ENCODE results near the gene SRD5A3. TPM values are rescaled to one million over a fixed set of nuclear protein-coding genes. Genes with fewer than 3 reads are reported as not detected.
A peak's percentile ranks its signal among the peaks of the same experiment; 100 is the strongest.

Gene SRD5A3
- total and polyA plus RNA-seq, 9 of the 15 experiments (the other 6 are each of a cell fraction or from before 2014, with no cell fraction given), result 2.5 to 37.0 (median 13.3) TPM

DNA sequence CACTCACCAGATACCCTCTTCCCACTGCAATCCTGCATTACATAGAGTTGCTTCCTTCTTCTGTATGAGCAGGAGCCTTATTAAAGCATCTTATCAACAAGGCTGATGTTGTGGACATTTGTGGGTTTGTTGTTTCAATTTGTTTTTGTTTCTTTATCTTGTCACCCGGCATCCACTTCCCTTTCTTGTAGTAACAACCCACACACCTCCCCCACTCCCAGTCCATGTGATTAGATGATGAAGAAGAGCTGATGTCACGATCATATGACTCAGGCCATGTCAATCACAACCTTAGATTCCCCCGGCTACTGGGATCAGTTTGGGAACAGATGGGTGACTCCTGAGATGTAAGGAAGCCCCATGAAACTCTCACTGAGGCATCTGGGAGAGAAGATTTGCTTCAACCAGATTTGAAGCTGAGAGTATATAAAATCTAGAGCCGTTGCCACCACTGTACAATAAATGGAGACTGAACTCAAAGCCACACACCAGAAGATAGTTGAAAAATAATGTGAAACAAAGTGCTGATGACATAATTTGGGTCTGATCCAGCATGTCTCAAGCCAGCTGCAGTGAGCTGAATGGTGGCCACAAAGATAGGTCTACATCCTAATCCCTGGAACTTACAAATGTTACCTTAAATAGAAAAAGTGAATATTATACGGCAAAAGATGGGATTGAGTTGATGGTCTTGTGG is 34.1 kb upstream of the SRD5A3 start (continued):
- peak; percentile 88 for TF ChIP-seq JUND (IDR thresholded peaks at IDR 0.05; ENCODE audit: borderline replicate concordance, low read depth, low read length)
- TF ChIP-seq JUND (tag; IDR thresholded peaks at IDR 0.05; ENCODE audit: borderline replicate concordance, low read depth, low read length), result peak; percentile 72; the same call in 1 of the 3 replicates
- TF ChIP-seq ZNF589 (CRISPR knock-in tag; IDR thresholded peaks at IDR 0.05; ENCODE audit: low read depth), result no peak
- no peak for TF ChIP-seq TBL1XR1 (IDR thresholded peaks at IDR 0.05; ENCODE audit: low read length in 2 of 2)
- TF ChIP-seq PHF21A (IDR thresholded peaks at IDR 0.05; ENCODE audit: borderline replicate concordance, low read depth), result no peak
- TF ChIP-seq SMARCA4 (IDR thresholded peaks at IDR 0.05), result peak; percentile 46; the same call in 1 of the 2 replicates
- peak; percentile 47; the same call in 1 of the 2 replicates for TF ChIP-seq SMARCC2 (IDR thresholded peaks at IDR 0.05; ENCODE audit: low read depth)
- TF ChIP-seq LCOR (CRISPR knock-in tag; IDR thresholded peaks at IDR 0.05), result no peak
- TF ChIP-seq ZFP91 (CRISPR knock-in tag; IDR thresholded peaks at IDR 0.05), result no peak
- TF ChIP-seq E2F4 (CRISPR knock-in tag; IDR thresholded peaks at IDR 0.05; ENCODE audit: low read depth), result no peak
- no peak for TF ChIP-seq ZNF584 (CRISPR knock-in tag; IDR thresholded peaks at IDR 0.05; ENCODE audit: low read depth)
- TF ChIP-seq TRIM24 (IDR thresholded peaks at IDR 0.05), result peak; percentile 56 to 78; a peak in 2 of 4 replicates
- TF ChIP-seq E2F1 (CRISPR knock-in tag; IDR thresholded peaks at IDR 0.05), result no peak
- no peak for TF ChIP-seq GTF2E2 (tag; IDR thresholded peaks at IDR 0.05)
- no peak for TF ChIP-seq POLR2AphosphoS5 (IDR thresholded peaks at IDR 0.05; ENCODE audit: control insufficient read depth, insufficient read depth, low read depth, low read length)
- 0 out of 2 replicates have a peak, but pooled peaks have one; percentile 20 for TF ChIP-seq MYC (IDR thresholded peaks at IDR 0.05; ENCODE audit: low read depth, low read length)
- no peak for TF ChIP-seq MYC (CRISPR knock-in tag; IDR thresholded peaks at IDR 0.05; ENCODE audit: borderline replicate concordance, low read depth)
- TF ChIP-seq RUNX1 (IDR thresholded peaks at IDR 0.05; ENCODE audit: low read depth), result no peak
- TF ChIP-seq, protein P1, sequence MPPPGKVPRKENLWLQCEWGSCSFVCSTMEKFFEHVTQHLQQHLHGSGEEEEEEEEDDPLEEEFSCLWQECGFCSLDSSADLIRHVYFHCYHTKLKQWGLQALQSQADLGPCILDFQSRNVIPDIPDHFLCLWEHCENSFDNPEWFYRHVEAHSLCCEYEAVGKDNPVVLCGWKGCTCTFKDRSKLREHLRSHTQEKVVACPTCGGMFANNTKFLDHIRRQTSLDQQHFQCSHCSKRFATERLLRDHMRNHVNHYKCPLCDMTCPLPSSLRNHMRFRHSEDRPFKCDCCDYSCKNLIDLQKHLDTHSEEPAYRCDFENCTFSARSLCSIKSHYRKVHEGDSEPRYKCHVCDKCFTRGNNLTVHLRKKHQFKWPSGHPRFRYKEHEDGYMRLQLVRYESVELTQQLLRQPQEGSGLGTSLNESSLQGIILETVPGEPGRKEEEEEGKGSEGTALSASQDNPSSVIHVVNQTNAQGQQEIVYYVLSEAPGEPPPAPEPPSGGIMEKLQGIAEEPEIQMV (tag; conservative IDR thresholded peaks at IDR 0.05; ENCODE audit: low read depth), result no peak
- TF ChIP-seq GABPB1 (CRISPR knock-in tag; IDR thresholded peaks at IDR 0.05), result no peak
- TF ChIP-seq NFE2 (IDR thresholded peaks at IDR 0.05; ENCODE audit: low read depth), result peak; percentile 43; the same call in 1 of the 2 replicates
- no peak for TF ChIP-seq ZNF830 (CRISPR knock-in tag; IDR thresholded peaks at IDR 0.05)
- TF ChIP-seq RBM22 (IDR thresholded peaks at IDR 0.05; ENCODE audit: low read depth, low read length, poor library complexity, severe bottlenecking), result no peak
- no peak for TF ChIP-seq HDGF (IDR thresholded peaks at IDR 0.05)
- no peak for TF ChIP-seq BRD9 (IDR thresholded peaks at IDR 0.05; ENCODE audit: low read depth, partially characterized antibody)
